GM12878 (cell line): ENCODE results near the gene XDH. TPM values are rescaled to one million over a fixed set of nuclear protein-coding genes. Genes with fewer than 3 reads are reported as not detected.

Experiments used
- ATAC-seq: fragments of 200-7000 bp; cut with Tn5 transposase; 3 replicates; pipeline ENCODE4 v1.9.1; 2020; ENCODE audit warnings: mild to moderate bottlenecking, moderate library complexity
- BruUV-seq: library from RNA; stranded (reverse); fragments of 400-500 nt; replicated peaks from 2 replicates; lab custom pipeline; 2021; lab: Mats Ljungman, UMichigan
- CTCF ChIA-PET: fragments of 300-600 bp; sonication (Branson Sonifier 250); formaldehyde crosslinking; extraction: SDS; loops from one replicate; lab custom pipeline; 2021; ENCODE audit warnings: inconsistent platforms; lab: Yijun Ruan, JAX
- POLR2A ChIA-PET: fragments of 350-600 bp; formaldehyde crosslinking; extraction: SDS; loops from one replicate; lab custom pipeline; 2021; ENCODE audit warnings: inconsistent platforms; lab: Charles Lee
- RAD21 ChIA-PET: fragments of 300-600 bp; sonication (Branson Sonifier 250); formaldehyde crosslinking; loops from one replicate; lab custom pipeline; 2023; ENCODE audit warnings: antibody characterized with exemption; ENCODE audit not compliant: unreplicated experiment; lab: Charles Lee
- SMC1A ChIA-PET: fragments of 300-600 bp; sonication (Branson Sonifier 250); formaldehyde crosslinking; loops from one replicate; lab custom pipeline; 2023; ENCODE audit not compliant: unreplicated experiment, uncharacterized antibody; lab: Charles Lee
- DNase-seq: peaks from one replicate; pipeline ENCODE4 v3.0.0-alpha.2; 2011; ENCODE audit warnings: low read depth, low spot score
- FAIRE-seq: peaks from 3 replicates; lab custom pipeline; 2011; peaks lifted over from hg19 to GRCh38; lab: Jason Lieb, UNC
- H2AFZ ChIP-seq: 2 replicates; pipeline ENCODE4 v1.6.0; 2011; ENCODE audit warnings: low read depth, low read length, control low read depth; ENCODE audit not compliant: control insufficient read depth
- H3K27ac ChIP-seq: 2 replicates; pipeline ENCODE4 v1.5.1; 2011; ENCODE audit warnings: control low read depth; ENCODE audit not compliant: control insufficient read depth, insufficient read depth
- H3K27me3 ChIP-seq, 2 experiments: replicated peaks in 1 of 2; 2 replicates each; pipeline versions ENCODE4 v1.6.0 to v1.6.1; 2011; ENCODE audit warnings: low read length in 1 of 2; ENCODE audit not compliant: control insufficient read depth in 2 of 2, insufficient read depth in 2 of 2
- H3K36me3 ChIP-seq, 2 experiments: 2 replicates each; pipeline ENCODE4 v1.5.1; 2011; ENCODE audit warnings: low read length in 1 of 2; ENCODE audit not compliant: control insufficient read depth in 2 of 2, insufficient read depth in 2 of 2
- H3K4me1 ChIP-seq: 2 replicates; pipeline ENCODE4 v1.6.1; 2011; ENCODE audit warnings: mild to moderate bottlenecking, low read length, moderate library complexity, mixed read lengths; ENCODE audit not compliant: control insufficient read depth, insufficient read depth
- H3K4me2 ChIP-seq: 2 replicates; pipeline ENCODE4 v1.6.0; 2011; ENCODE audit warnings: control low read depth; ENCODE audit not compliant: control insufficient read depth, insufficient read depth
- H3K4me3 ChIP-seq: fragments of 200-600 bp; sonication (generic); 2 replicates; pipeline ENCODE4 v1.5.1; 2016
- H3K79me2 ChIP-seq: 2 replicates; pipeline ENCODE4 v1.6.0; 2011; ENCODE audit warnings: low read length; ENCODE audit not compliant: control insufficient read depth, insufficient read depth
- H3K9ac ChIP-seq: 2 replicates; pipeline ENCODE4 v1.8.0; 2011; ENCODE audit warnings: low read length, control low read depth, mixed read lengths; ENCODE audit not compliant: control insufficient read depth, insufficient read depth
- H3K9me3 ChIP-seq: replicated peaks from 3 replicates; pipeline ENCODE4 v1.5.1; 2011; ENCODE audit warnings: mild to moderate bottlenecking, low read length; ENCODE audit not compliant: control insufficient read depth, insufficient read depth
- H4K20me1 ChIP-seq: 2 replicates; pipeline ENCODE4 v1.6.0; 2011; ENCODE audit not compliant: control insufficient read depth, insufficient read depth
- ATF7 ChIP-seq: fragments of 450-650 bp; IDR thresholded peaks from 2 replicates; pipeline ENCODE4 v1.6.1; 2016; ENCODE audit warnings: low read depth, mild to moderate bottlenecking
- CBX5 ChIP-seq: sonication (generic); IDR thresholded peaks from 2 replicates; pipeline ENCODE4 v1.6.1; 2016; ENCODE audit warnings: low read depth, moderate library complexity, mild to moderate bottlenecking, inconsistent platforms
- CHD1 ChIP-seq: IDR thresholded peaks from 2 replicates; pipeline ENCODE4 v1.6.1; 2012; ENCODE audit warnings: low read depth, low read length, improper control_type of control experiment
- CREM ChIP-seq: IDR thresholded peaks from 2 replicates; pipeline ENCODE4 v1.6.1; 2014; ENCODE audit warnings: antibody characterized with exemption, low read depth
- JUND ChIP-seq: IDR thresholded peaks from 2 replicates; pipeline ENCODE4 v1.6.1; 2012; ENCODE audit warnings: low read depth, mild to moderate bottlenecking, low read length, improper control_type of control experiment, moderate library complexity
- POU2F2 ChIP-seq: IDR thresholded peaks from 3 replicates; pipeline ENCODE4 v1.6.1; 2011; ENCODE audit warnings: low read depth, mild to moderate bottlenecking, low read length, borderline replicate concordance
- SRF ChIP-seq, 2 experiments: IDR thresholded peaks; 2 replicates each; pipeline ENCODE4 v1.6.1; 2011; ENCODE audit warnings: low read depth in 2 of 2, low read length in 2 of 2, mild to moderate bottlenecking in 1 of 2, moderate library complexity in 1 of 2
- TARDBP ChIP-seq: IDR thresholded peaks from 2 replicates; pipeline ENCODE4 v1.6.1; 2016; ENCODE audit warnings: borderline replicate concordance
- TCF3 ChIP-seq: IDR thresholded peaks from 2 replicates; pipeline ENCODE4 v1.6.1; 2012; ENCODE audit warnings: low read depth, mild to moderate bottlenecking, low read length, borderline replicate concordance; ENCODE audit not compliant: insufficient read depth
- ZNF217 ChIP-seq: fragments of 450-650 bp; IDR thresholded peaks from 2 replicates; pipeline ENCODE4 v1.6.1; 2017; ENCODE audit warnings: antibody characterized with exemption, mild to moderate bottlenecking
- ZNF384 ChIP-seq: IDR thresholded peaks from 2 replicates; pipeline ENCODE4 v1.6.1; 2012; ENCODE audit warnings: low read depth, mild to moderate bottlenecking, low read length, improper control_type of control experiment, borderline replicate concordance
- ZZZ3 ChIP-seq: IDR thresholded peaks from 2 replicates; pipeline ENCODE4 v1.6.1; 2011; ENCODE audit warnings: low read depth; ENCODE audit not compliant: control insufficient read depth, insufficient read length
- WGBS: methylation state at CpG from one replicate; pipeline ENCODE4 v1.1.6; 2016; ENCODE audit warnings: low lambda C conversion rate; ENCODE audit not compliant: insufficient replicate concordance, insufficient coverage; ENCODE audit errors: missing lambda C conversion rate; 5-methylcytosine and 5-hydroxymethylcytosine counted together
- in situ Hi-C: fragments of 300-500 bp; cut with MboI; formaldehyde crosslinking; loops from 9 replicates; pipeline ENCODE4 v1.14.3; 2018; ENCODE audit warnings: mixed read lengths
- intact Hi-C: fragments of 100-400 bp; cut with micrococcal nuclease; formaldehyde crosslinking; loops from one replicate; pipeline ENCODE4 v1.14.2; 2022; ENCODE audit not compliant: unreplicated experiment
- polyA plus RNA-seq, 11 experiments: library from polyadenylated mRNA; depleted of rRNA in 4 of 11; unstranded in 6 of 11; stranded (reverse) in 5 of 11; fragments of >200 nt; fragmentation: Nextera tagmentation in 4 of 11; fragmentation: Illumina TruSeq in 1 of 11; extraction: Ambion mirVana in 4 of 11; extraction: Trizol in 1 of 11; gene quantifications; 1 replicate in 1 of 11; 2 replicates in 10 of 11; pipeline versions ENCODE4 v1.2.1 to v1.2.3, GENCODE V29; 2011 to 2016; ENCODE audit warnings: inconsistent platforms in 2 of 11, missing spikeins in 2 of 11, low read depth in 1 of 11
- total RNA-seq, 4 experiments: library from RNA; depleted of rRNA in 3 of 4; stranded (reverse); fragments of >200 nt in 3 of 4; fragmentation: Illumina TruSeq in 1 of 4; extraction: Trizol in 1 of 4; gene quantifications; 2 replicates each; pipeline versions ENCODE4 v1.2.1 to v1.2.3, GENCODE V29; 2013 to 2021

Gene XDH
- total and polyA plus RNA-seq, 10 of the 15 experiments (the other 5 are each of a cell fraction or from before 2014, with no cell fraction given): 0.01 TPM; not detected in 9

DNA sequence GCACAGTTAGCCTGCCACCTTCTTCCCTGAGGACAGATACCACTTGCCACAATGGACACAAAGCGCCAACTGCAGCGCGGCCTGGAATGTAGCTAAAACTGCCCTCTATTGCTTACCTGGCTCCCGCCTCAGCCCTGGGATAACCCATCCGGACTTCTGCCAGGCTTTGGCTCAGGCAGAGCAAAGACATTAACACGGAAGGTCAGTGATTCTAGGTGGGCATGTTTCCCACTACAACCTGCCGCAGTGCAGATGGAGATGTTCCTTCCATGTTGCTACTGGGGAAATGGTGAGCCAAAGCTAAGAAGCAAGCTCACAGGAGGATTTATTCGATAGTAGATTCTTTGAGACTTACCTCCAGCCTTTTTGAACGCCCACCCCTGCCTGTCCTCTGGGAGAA lies 74.8 kb downstream of the XDH start:
- POLR2A ChIA-PET: no interaction called here
- Histone ChIP-seq H3K4me1 (no peaks in the 10 kb centered on the region), H3K27me3 (peaks cover 0 to 3% of the 10 kb centered on the region in 2 experiments; a peak in 1 of 4 replicates), H3K36me3 (no peaks in the 10 kb centered on the region), H3K79me2 (no peaks in the 10 kb centered on the region), H3K4me2 (no peak overlapping the region), H4K20me1 (no peaks in the 10 kb centered on the region), H3K9me3 (no peaks in the 10 kb centered on the region)
- CTCF ChIA-PET: interaction anchor here (0.7 kb wide), 1 partner anchor 12 kb away, joined by 3 read pairs; no protein-coding TSS in a partner anchor
- FAIRE-seq (no peak), DNase-seq (no peak)
- RAD21 ChIA-PET: no interaction called here
- no TSS peak for BruUV-seq
- in situ Hi-C loops: loop anchor here (10.0 kb wide), 1 partner anchor 1175 kb away; no protein-coding TSS in a partner anchor
- SMC1A ChIA-PET: no interaction called here
- TF ChIP-seq TARDBP (no peak), ZNF384 (no peak)
- TF ChIP-seq, all 136 proteins: peak for 0
- intact Hi-C loops: no loop called here
- no peak overlapping the region for H3K9ac ChIP-seq
- H3K27ac ChIP-seq: no peak overlapping the region
- no peak overlapping the region for H2AFZ ChIP-seq
- H3K4me3 ChIP-seq: no peak overlapping the region
- 55% methylated on average over 9 of the region's 9 CpGs for WGBS
- ATAC-seq: no peak

DNA sequence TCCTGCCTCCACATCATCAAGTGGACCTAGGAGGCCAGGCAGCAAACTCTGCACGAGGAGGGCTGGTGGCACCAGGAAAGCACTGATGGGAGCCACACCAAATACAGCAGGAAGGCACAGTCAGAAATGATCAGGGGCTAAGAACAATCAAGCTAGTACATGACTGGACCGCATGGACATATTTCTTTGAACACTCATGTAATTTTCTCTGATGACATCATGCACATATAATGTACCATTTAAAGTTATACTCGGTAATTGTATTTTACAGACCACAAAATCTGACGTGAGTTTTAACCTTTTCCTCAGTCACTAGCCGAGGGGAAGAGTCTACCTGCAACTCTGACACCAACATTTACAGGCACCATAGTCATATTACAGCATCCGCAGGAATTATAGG lies 76.7 kb downstream of the XDH start:
- DNase-seq: no peak
- ChIA-PET RAD21 (no interaction called here), CTCF (interaction anchor here (0.8 kb wide), 1 partner anchor 1173 kb away, joined by 3 read pairs; no protein-coding TSS in a partner anchor), SMC1A (no interaction called here), POLR2A (no interaction called here)
- H4K20me1 ChIP-seq: no peaks in the 10 kb centered on the region
- FAIRE-seq: no peak
- no peaks in the 10 kb centered on the region for H3K36me3 ChIP-seq
- H3K9ac ChIP-seq: no peak overlapping the region
- H2AFZ ChIP-seq: no peak overlapping the region
- no peaks in the 10 kb centered on the region for H3K4me1 ChIP-seq
- no peak for ATAC-seq
- in situ Hi-C loops (loop anchor here (10.0 kb wide), 1 partner anchor 1173 kb away; no protein-coding TSS in a partner anchor), intact Hi-C loops (no loop called here)
- peaks cover 0 to 3% of the 10 kb centered on the region in 2 experiments; a peak in 1 of 4 replicates for H3K27me3 ChIP-seq
- H3K9me3 ChIP-seq: no peaks in the 10 kb centered on the region
- BruUV-seq: no TSS peak
- no peaks in the 10 kb centered on the region for H3K79me2 ChIP-seq
- H3K4me2 ChIP-seq: no peak overlapping the region
- TF ChIP-seq ATF7 (no peak), POU2F2 (no peak), CHD1 (no peak), JUND (no peak), TCF3 (no peak), CREM (no peak), CBX5 (no peak), ZNF217 (no peak), SRF (IDR thresholded peaks at IDR 0.05; ENCODE audit: low read depth in 2 of 2, low read length in 2 of 2) (no peak), ZZZ3 (no peak)
- H3K4me3 ChIP-seq: no peak overlapping the region
- no peak overlapping the region for H3K27ac ChIP-seq
- 30% methylated on average over 6 of the region's 6 CpGs for WGBS
